MM.1S (cell line): ENCODE measurements around the gene RHOT2.

Experiments used
- DNase-seq: peaks from one replicate; pipeline ENCODE4 v3.0.0-alpha.2; 2015
- H2AFZ ChIP-seq: fragments of 300-600 bp; sonication (generic); 2 replicates; pipeline ENCODE4 v1.6.0; 2016; ENCODE audit warnings: antibody characterized with exemption, low read length
- H3F3A ChIP-seq: fragments of 300-600 bp; sonication (generic); 2 replicates; pipeline ENCODE4 v1.6.1; 2016; ENCODE audit warnings: mild to moderate bottlenecking, antibody characterized with exemption, low read length, moderate library complexity, mixed read lengths; ENCODE audit not compliant: insufficient read depth
- H3K27ac ChIP-seq: fragments of 300-600 bp; sonication (generic); 2 replicates; pipeline ENCODE4 v1.5.1; 2016; ENCODE audit warnings: mild to moderate bottlenecking, low read length
- H3K27me3 ChIP-seq: fragments of 300-600 bp; sonication (generic); replicated peaks from 2 replicates; pipeline ENCODE4 v1.6.0; 2016; ENCODE audit warnings: low read length; ENCODE audit not compliant: insufficient read depth
- H3K36me3 ChIP-seq: fragments of 300-600 bp; sonication (generic); replicated peaks from 2 replicates; pipeline ENCODE4 v1.6.1; 2016; ENCODE audit warnings: mild to moderate bottlenecking, low read length, mixed read lengths; ENCODE audit not compliant: insufficient read depth
- H3K4me1 ChIP-seq: fragments of 300-600 bp; sonication (generic); 2 replicates; pipeline ENCODE4 v1.6.1; 2016; ENCODE audit warnings: low read length, mixed read lengths
- H3K4me2 ChIP-seq: fragments of 300-600 bp; sonication (generic); 2 replicates; pipeline ENCODE4 v1.6.0; 2016; ENCODE audit warnings: low read depth, low read length
- H3K4me3 ChIP-seq: fragments of 300-600 bp; sonication (generic); 2 replicates; pipeline ENCODE4 v1.5.1; 2016; ENCODE audit warnings: low read length, mixed read lengths
- H3K79me2 ChIP-seq: fragments of 300-600 bp; sonication (generic); 2 replicates; pipeline ENCODE4 v1.6.1; 2016; ENCODE audit warnings: mixed run types, low read length, mixed read lengths
- H3K9ac ChIP-seq: fragments of 300-600 bp; sonication (generic); 2 replicates; pipeline ENCODE4 v1.6.1; 2016; ENCODE audit warnings: low read length, mixed read lengths
- H3K9me2 ChIP-seq: fragments of 300-600 bp; sonication (generic); replicated peaks from 2 replicates; pipeline ENCODE4 v1.6.1; 2016; ENCODE audit warnings: mild to moderate bottlenecking, low read length, mixed read lengths; ENCODE audit not compliant: insufficient read depth
- H3K9me3 ChIP-seq: fragments of 300-600 bp; sonication (generic); replicated peaks from 2 replicates; pipeline ENCODE4 v1.6.1; 2016; ENCODE audit warnings: mild to moderate bottlenecking, low read length, mixed read lengths; ENCODE audit not compliant: insufficient read depth
- H4K20me1 ChIP-seq: fragments of 300-600 bp; sonication (generic); 2 replicates; pipeline ENCODE4 v1.6.1; 2016; ENCODE audit warnings: mild to moderate bottlenecking, low read length, moderate library complexity, mixed read lengths; ENCODE audit not compliant: insufficient read depth
- CTCF ChIP-seq: fragments of 300-600 bp; sonication (generic); IDR thresholded peaks from 2 replicates; pipeline ENCODE4 v1.5.1; 2016; ENCODE audit warnings: antibody characterized with exemption, low read length, mixed read lengths
- EZH2 ChIP-seq: fragments of 300-600 bp; sonication (generic); optimal IDR thresholded peaks from 2 replicates; pipeline ENCODE3; 2017; ENCODE audit warnings: low read depth, mild to moderate bottlenecking, antibody characterized with exemption, low read length, mixed read lengths
- EZH2phosphoT487 ChIP-seq: fragments of 300-600 bp; sonication (generic); IDR thresholded peaks from 2 replicates; pipeline ENCODE4 v1.6.1; 2018; ENCODE audit warnings: antibody characterized with exemption, low read length

Gene RHOT2

GRCh38 chr16:684071-684794 lies 16.3 kb downstream of the RHOT2 start, which contains the start of gene JMJD8:
JMJD8 (minus strand) TSS chr16:684334; CDS start chr16:684319, 15 bp downstream.
- Histone ChIP-seq H3K4me2 (peak within 1 kb of the TSS; percentile 70), H3F3A (0 out of 2 replicates have a peak, but pooled peaks cover 4% of the 10 kb centered on the region), H3K4me1 (peaks cover 9% of the 10 kb centered on the region), H3K36me3 (no peaks in the 10 kb centered on the region), H3K9me3 (no peaks in the 10 kb centered on the region), H2AFZ (no peak within 1 kb of the TSS), H4K20me1 (no peaks in the 10 kb centered on the region), H3K27me3 (no peaks in the 10 kb centered on the region), H3K9me2 (no peaks in the 10 kb centered on the region), H3K79me2 (peaks cover 40% of the 10 kb centered on the region), H3K27ac (peak within 1 kb of the TSS; percentile 29; the same call in 1 of the 2 replicates), H3K4me3 (peak within 1 kb of the TSS; percentile 61), H3K9ac (peak within 1 kb of the TSS; percentile 32; the same call in 1 of the 2 replicates)
- peak; percentile 90 for DNase-seq
- TF ChIP-seq CTCF (no peak), EZH2 (no peak), EZH2phosphoT487 (no peak)

- TF ChIP-seq EZH2, result no peak
- no peak for TF ChIP-seq EZH2phosphoT487
- TF ChIP-seq CTCF, result no peak
- Histone ChIP-seq H3K4me3 (no peak overlapping the region), H3K36me3 (no peaks in the 10 kb centered on the region), H3K9ac (no peak overlapping the region), H3K27me3 (no peaks in the 10 kb centered on the region), H3K79me2 (peaks cover 47% of the 10 kb centered on the region), H3K4me1 (peaks cover 14% of the 10 kb centered on the region), H3K9me2 (no peaks in the 10 kb centered on the region), H3K9me3 (no peaks in the 10 kb centered on the region), H4K20me1 (no peaks in the 10 kb centered on the region), H2AFZ (no peak overlapping the region), H3K4me2 (no peak overlapping the region), H3K27ac (no peak overlapping the region), H3F3A (0 out of 2 replicates have a peak, but pooled peaks cover 4% of the 10 kb centered on the region)
- no peak for DNase-seq
Measured at GRCh38 chr16:684961-685696, 17.2 kb downstream of the RHOT2 start.

- Histone ChIP-seq H3K9ac (no peak overlapping the region), H3K27ac (no peak overlapping the region), H3K9me3 (no peaks in the 10 kb centered on the region), H3K4me3 (no peak overlapping the region), H3K36me3 (no peaks in the 10 kb centered on the region), H3K4me2 (no peak overlapping the region), H3F3A (0 out of 2 replicates have a peak, but pooled peaks cover under 1% of the 10 kb centered on the region), H3K79me2 (peaks cover 43% of the 10 kb centered on the region), H4K20me1 (no peaks in the 10 kb centered on the region), H3K27me3 (peaks cover 2% of the 10 kb centered on the region; the same call in 1 of the 2 replicates), H3K4me1 (peaks cover 13% of the 10 kb centered on the region), H2AFZ (no peak overlapping the region), H3K9me2 (no peaks in the 10 kb centered on the region)
- no peak for TF ChIP-seq EZH2
- 0 out of 2 replicates have a peak, but pooled peaks have one; percentile 13 for TF ChIP-seq CTCF
- no peak for DNase-seq
Measured at GRCh38 chr16:685967-686366, 18.0 kb downstream of the RHOT2 start.
